Upper lobe of right lung (tissue), 1 donor: ENCODE data around the gene DEFB132. TPM values are rescaled to one million over a fixed set of nuclear protein-coding genes. Genes with fewer than 3 reads are reported as not detected.
A peak's percentile ranks its signal among the peaks of the same experiment; 100 is the strongest.

Source experiments
- ATAC-seq: fragments of 200-7000 bp; cut with Tn5 transposase; one replicate; pipeline ENCODE4 v1.9.1; 2020; ENCODE audit warnings: mild to moderate bottlenecking, moderate library complexity
- DNase-seq: peaks from one replicate; pipeline ENCODE4 v3.0.0-alpha.2; 2020
- H3K27ac ChIP-seq: fragments of 200-600 bp; one replicate; pipeline ENCODE4 v1.8.0; 2022
- H3K27me3 ChIP-seq: fragments of 200-600 bp; one replicate; pipeline ENCODE4 v1.8.0; 2022; ENCODE audit warnings: mild to moderate bottlenecking
- H3K36me3 ChIP-seq: fragments of 200-600 bp; one replicate; pipeline ENCODE4 v1.8.0; 2022
- H3K4me1 ChIP-seq: fragments of 200-600 bp; one replicate; pipeline ENCODE4 v1.8.0; 2022
- H3K4me3 ChIP-seq: fragments of 200-600 bp; one replicate; pipeline ENCODE4 v1.8.0; 2022; ENCODE audit warnings: mild to moderate bottlenecking
- H3K9me3 ChIP-seq: fragments of 200-600 bp; one replicate; pipeline ENCODE4 v1.8.0; 2022
- CTCF ChIP-seq: fragments of 200-600 bp; IDR thresholded peaks from one replicate; pipeline ENCODE4 v1.8.0; 2022; ENCODE audit warnings: antibody characterized with exemption
- intact Hi-C: fragments of 100-400 bp; cut with DNase I; formaldehyde crosslinking; loops from one replicate; pipeline ENCODE4 v1.11.0; 2022
- total RNA-seq: library from RNA; stranded (reverse); fragmentation: NEBNext Ultra II Directional; extraction: Animal tissue kit (Norgen Biotek cat#: 25700); gene quantifications from one replicate; pipeline ENCODE4 v1.2.1, GENCODE V29; 2021
- donor health status: DM: no; HTN: yes; CAD: no; lungs with severe emphysema.

Gene DEFB132
- total RNA-seq, 1 donor from 2014 or later, result not detected

GRCh38 chr20:295804-296203 lies 38.3 kb downstream of the DEFB132 start:
- intact Hi-C loops, result no loop called here
- H3K4me1 ChIP-seq, result peaks cover 34% of the 10 kb centered on the region
- no peak overlapping the region for H3K4me3 ChIP-seq
- H3K9me3 ChIP-seq, result no peaks in the 10 kb centered on the region
- TF ChIP-seq CTCF, result no peak
- DNase-seq (no peak), ATAC-seq (no peak)
- H3K27ac ChIP-seq, result no peak overlapping the region
- no peaks in the 10 kb centered on the region for H3K36me3 ChIP-seq
- no peaks in the 10 kb centered on the region for H3K27me3 ChIP-seq

GRCh38 chr20:297098-297924 lies 39.8 kb downstream of the DEFB132 start, which contains the start of gene ZCCHC3:
Gene ZCCHC3 (plus strand): TSS chr20:297570. CDS start chr20:297587, 17 bp downstream.
- ATAC-seq, result peak; percentile 90
- Histone ChIP-seq H3K9me3 (no peaks in the 10 kb centered on the region), H3K4me3 (peak within 1 kb of the TSS; percentile 93), H3K27ac (peak within 1 kb of the TSS; percentile 99), H3K4me1 (peaks cover 31% of the 10 kb centered on the region), H3K36me3 (no peaks in the 10 kb centered on the region), H3K27me3 (no peaks in the 10 kb centered on the region)
- intact Hi-C loops, result no loop called here
- DNase-seq, result peak; percentile 96
- peak; percentile 12 for TF ChIP-seq CTCF

- H3K27ac ChIP-seq, result peak overlapping the region; percentile 99
- peak overlapping the region; percentile 93 for H3K4me3 ChIP-seq
- no peak for TF ChIP-seq CTCF
- ATAC-seq, result peak; percentile 75
- peaks cover 31% of the 10 kb centered on the region for H3K4me1 ChIP-seq
- H3K36me3 ChIP-seq, result no peaks in the 10 kb centered on the region
- H3K9me3 ChIP-seq, result no peaks in the 10 kb centered on the region
- DNase-seq, result peak; percentile 89
- H3K27me3 ChIP-seq, result no peaks in the 10 kb centered on the region
- intact Hi-C loops, result no loop called here
Measured at GRCh38 chr20:297925-298775, 40.6 kb downstream of the DEFB132 start.

- peak overlapping the region; percentile 93 for H3K4me3 ChIP-seq
- no peak for ATAC-seq
- H3K9me3 ChIP-seq, result no peaks in the 10 kb centered on the region
- no peaks in the 10 kb centered on the region for H3K27me3 ChIP-seq
- intact Hi-C loops, result no loop called here
- DNase-seq, result no peak
- no peak for TF ChIP-seq CTCF
- peak overlapping the region; percentile 99 for H3K27ac ChIP-seq
- H3K4me1 ChIP-seq, result peaks cover 31% of the 10 kb centered on the region
- no peaks in the 10 kb centered on the region for H3K36me3 ChIP-seq
Measured at GRCh38 chr20:298776-299391, 41.4 kb downstream of the DEFB132 start.

- H3K4me1 ChIP-seq, result peaks cover 31% of the 10 kb centered on the region
- no peak for DNase-seq
- no peaks in the 10 kb centered on the region for H3K9me3 ChIP-seq
- H3K36me3 ChIP-seq, result no peaks in the 10 kb centered on the region
- no peak for TF ChIP-seq CTCF
- intact Hi-C loops, result no loop called here
- ATAC-seq, result no peak
- no peaks in the 10 kb centered on the region for H3K27me3 ChIP-seq
- H3K4me3 ChIP-seq, result peak overlapping the region; percentile 93
- H3K27ac ChIP-seq, result no peak overlapping the region
Measured at GRCh38 chr20:300345-300990, 42.9 kb downstream of the DEFB132 start.
